H1 (cell line): Measurements from ENCODE around the gene AP5Z1. TPM values are rescaled to one million over a fixed set of nuclear protein-coding genes. Genes with fewer than 3 reads are reported as not detected.

Source experiments
- KDM1A ChIP-seq: fragments of 200-600, 300-600 bp; sonication (generic); IDR thresholded peaks from 2 replicates; pipeline ENCODE4 v1.7.1; 2016; ENCODE audit warnings: mild to moderate bottlenecking, low read length, borderline replicate concordance
- RNF2 ChIP-seq: fragments of 200-900, 300-1000 bp; sonication (generic); IDR thresholded peaks from 2 replicates; pipeline ENCODE4 v1.7.1; 2016; ENCODE audit warnings: borderline replicate concordance, low read depth, mild to moderate bottlenecking, antibody characterized with exemption, low read length; ENCODE audit not compliant: poor library complexity, severe bottlenecking; ENCODE audit errors: missing control alignments
- polyA plus RNA-seq, 7 experiments: library from polyadenylated mRNA; depleted of rRNA in 3 of 7; stranded (reverse) in 5 of 7; unstranded in 2 of 7; fragments of >200 nt in 5 of 7; fragments of 200-250 nt in 2 of 7; gene quantifications; 1 replicate in 5 of 7; 2 replicates in 1 of 7; 4 replicates in 1 of 7; pipeline versions ENCODE4 v1.2.1 to v1.2.3, GENCODE V29; 2011 to 2013; ENCODE audit warnings: missing spikeins in 2 of 7, mixed read lengths in 2 of 7
- total RNA-seq: library from RNA; stranded (reverse); fragmentation: NEBNext Ultra II Directional; extraction: Animal tissue kit (Norgen Biotek cat#: 25700); gene quantifications from 2 replicates; pipeline ENCODE4 v1.2.1, GENCODE V29; 2021

Gene AP5Z1
- total and polyA plus RNA-seq, 2 of the 8 experiments (the other 6 are each of a cell fraction or from before 2014, with no cell fraction given), result 24.0 to 24.7 TPM

DNA sequence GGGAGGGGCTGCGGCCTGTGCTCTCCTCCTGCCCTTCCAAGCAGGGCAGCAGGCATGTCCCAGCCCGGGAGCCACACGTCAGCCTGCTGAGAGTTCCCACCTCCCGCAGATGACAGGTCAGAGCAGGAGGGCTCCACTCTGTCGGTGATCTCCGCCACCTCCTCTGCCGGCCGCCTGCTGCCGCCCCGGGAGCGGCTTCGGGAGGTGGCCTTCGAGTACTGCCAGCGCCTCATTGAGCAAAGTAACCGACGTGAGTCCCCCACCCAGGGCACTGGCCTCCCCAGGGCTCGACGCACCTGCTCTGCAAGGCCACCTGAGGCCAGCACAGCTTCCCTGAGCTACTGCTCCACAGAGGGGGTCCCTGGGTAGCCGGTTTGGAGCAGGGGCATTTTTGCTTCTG, 9.4 kb downstream of the AP5Z1 start (continued):
- TF ChIP-seq RNF2 (no peak), KDM1A (no peak)
